Retina (tissue), 1 donor: ENCODE data around the gene OLFML2A.
A peak's percentile ranks its signal among the peaks of the same experiment; 100 is the strongest.
"Not testable (repeated sequence)": the region's sequence is repeated elsewhere in the genome, so short reads cannot be mapped to it uniquely, and the experiment has no call there.

Source experiments
- DNase-seq: peaks from one replicate; pipeline ENCODE4 v3.0.0-alpha.2; 2016

The OLFML2A gene

GRCh38 chr9:124831642-124832364 lies 54.9 kb downstream of the OLFML2A start:
- DNase-seq: no peak

GRCh38 chr9:124834591-124834990 lies 57.7 kb downstream of the OLFML2A start:
- no peak for DNase-seq

GRCh38 chr9:124835026-124835557 lies 58.2 kb downstream of the OLFML2A start:
- no peak for DNase-seq

- not testable (repeated sequence) for DNase-seq
Measured at GRCh38 chr9:124838132-124838531, 61.2 kb downstream of the OLFML2A start.

GRCh38 chr9:124838567-124839275 lies 61.8 kb downstream of the OLFML2A start:
- not testable (repeated sequence) for DNase-seq

- no peak for DNase-seq
Measured at GRCh38 chr9:124839612-124840299, 62.8 kb downstream of the OLFML2A start.

GRCh38 chr9:124840300-124840833 lies 63.4 kb downstream of the OLFML2A start:
- DNase-seq: no peak

GRCh38 chr9:124841075-124841821 lies 64.3 kb downstream of the OLFML2A start:
- no peak for DNase-seq

- DNase-seq: no peak
Measured at GRCh38 chr9:124843456-124844034, 66.6 kb downstream of the OLFML2A start.

- no peak for DNase-seq
Measured at GRCh38 chr9:124844291-124844690, 67.4 kb downstream of the OLFML2A start.

- DNase-seq: not testable (repeated sequence)
Measured at GRCh38 chr9:124846467-124846866, 69.5 kb downstream of the OLFML2A start.

GRCh38 chr9:124846969-124847368 lies 70.0 kb downstream of the OLFML2A start:
- no peak for DNase-seq

GRCh38 chr9:124849801-124850200 lies 72.9 kb downstream of the OLFML2A start:
- DNase-seq: no peak

- DNase-seq: no peak
Measured at GRCh38 chr9:124852121-124852828, 75.3 kb downstream of the OLFML2A start.

GRCh38 chr9:124852829-124853531 lies 76.0 kb downstream of the OLFML2A start, which contains the start of gene WDR38:
Gene WDR38 (plus strand): TSS chr9:124853460. CDS start chr9:124853532, 72 bp downstream.
- peak; percentile 94 for DNase-seq

- no peak for DNase-seq
Measured at GRCh38 chr9:124853605-124854143, 76.7 kb downstream of the OLFML2A start.

GRCh38 chr9:124854161-124854560 lies 77.2 kb downstream of the OLFML2A start:
- no peak for DNase-seq

GRCh38 chr9:124854822-124855221 lies 77.9 kb downstream of the OLFML2A start:
- no peak for DNase-seq

GRCh38 chr9:124855566-124855943 lies 78.6 kb downstream of the OLFML2A start:
- no peak for DNase-seq
